Measurements from ENCODE around the gene MT1HL1.
"Not testable (repeated sequence)": the region's sequence is repeated elsewhere in the genome, so short reads cannot be mapped to it uniquely, and the experiment has no call there.

The MT1HL1 gene

DNA sequence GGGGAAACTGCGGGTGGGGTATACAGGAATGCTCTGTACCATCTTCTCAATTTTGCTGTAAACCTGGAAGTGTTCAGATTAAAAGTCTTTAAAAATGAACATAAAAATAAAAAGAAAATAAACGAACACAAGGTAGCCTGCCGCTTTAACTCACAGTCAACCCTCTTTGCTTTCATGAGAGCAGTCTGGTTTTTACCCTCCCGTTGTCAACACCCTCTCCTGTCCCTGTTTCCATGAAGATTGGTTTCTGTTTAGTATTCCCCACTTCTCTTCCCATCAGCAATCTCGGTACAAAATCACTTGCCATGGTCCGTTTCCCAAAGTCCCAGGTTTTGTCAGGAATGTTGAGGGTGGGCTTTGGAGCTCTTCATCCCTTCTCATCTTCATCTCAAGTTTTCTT is 28.8 kb downstream of the MT1HL1 start:
- Histone ChIP-seq H3F3A (ENCODE audit: control insufficient read depth, insufficient read depth) (no peaks in the 10 kb centered on the region), H3K4me2 (ENCODE audit: low read length) (no peak overlapping the region), H3K9me3 (ENCODE audit: control insufficient read depth, insufficient read depth, low read length) (no peaks in the 10 kb centered on the region), H3K36me3 (ENCODE audit: control insufficient read depth, low read length) (no peaks in the 10 kb centered on the region), H4K20me1 (ENCODE audit: control insufficient read depth, insufficient read depth, low read depth, low read length) (no peaks in the 10 kb centered on the region), H3K9me2 (replicated peaks; ENCODE audit: control insufficient read depth, low read length) (no peaks in the 10 kb centered on the region), H3K27ac (ENCODE audit: low read depth, low read length) (no peak overlapping the region), H3K4me1 (ENCODE audit: control insufficient read depth, low read length) (no peaks in the 10 kb centered on the region), H3K79me2 (ENCODE audit: control insufficient read depth, low read length) (no peaks in the 10 kb centered on the region), H3K4me3 (ENCODE audit: low read length) (no peak overlapping the region), H3K27me3 (ENCODE audit: control insufficient read depth, low read length) (no peaks in the 10 kb centered on the region)
- TF ChIP-seq, protein P1, sequence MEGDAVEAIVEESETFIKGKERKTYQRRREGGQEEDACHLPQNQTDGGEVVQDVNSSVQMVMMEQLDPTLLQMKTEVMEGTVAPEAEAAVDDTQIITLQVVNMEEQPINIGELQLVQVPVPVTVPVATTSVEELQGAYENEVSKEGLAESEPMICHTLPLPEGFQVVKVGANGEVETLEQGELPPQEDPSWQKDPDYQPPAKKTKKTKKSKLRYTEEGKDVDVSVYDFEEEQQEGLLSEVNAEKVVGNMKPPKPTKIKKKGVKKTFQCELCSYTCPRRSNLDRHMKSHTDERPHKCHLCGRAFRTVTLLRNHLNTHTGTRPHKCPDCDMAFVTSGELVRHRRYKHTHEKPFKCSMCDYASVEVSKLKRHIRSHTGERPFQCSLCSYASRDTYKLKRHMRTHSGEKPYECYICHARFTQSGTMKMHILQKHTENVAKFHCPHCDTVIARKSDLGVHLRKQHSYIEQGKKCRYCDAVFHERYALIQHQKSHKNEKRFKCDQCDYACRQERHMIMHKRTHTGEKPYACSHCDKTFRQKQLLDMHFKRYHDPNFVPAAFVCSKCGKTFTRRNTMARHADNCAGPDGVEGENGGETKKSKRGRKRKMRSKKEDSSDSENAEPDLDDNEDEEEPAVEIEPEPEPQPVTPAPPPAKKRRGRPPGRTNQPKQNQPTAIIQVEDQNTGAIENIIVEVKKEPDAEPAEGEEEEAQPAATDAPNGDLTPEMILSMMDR (IDR thresholded peaks at IDR 0.05; ENCODE audit: low read depth, low read length, poor library complexity, severe bottlenecking), result no peak
- no peak for TF ChIP-seq EZH2phosphoT487 (IDR thresholded peaks at IDR 0.05; ENCODE audit: borderline replicate concordance, low read length)

DNA sequence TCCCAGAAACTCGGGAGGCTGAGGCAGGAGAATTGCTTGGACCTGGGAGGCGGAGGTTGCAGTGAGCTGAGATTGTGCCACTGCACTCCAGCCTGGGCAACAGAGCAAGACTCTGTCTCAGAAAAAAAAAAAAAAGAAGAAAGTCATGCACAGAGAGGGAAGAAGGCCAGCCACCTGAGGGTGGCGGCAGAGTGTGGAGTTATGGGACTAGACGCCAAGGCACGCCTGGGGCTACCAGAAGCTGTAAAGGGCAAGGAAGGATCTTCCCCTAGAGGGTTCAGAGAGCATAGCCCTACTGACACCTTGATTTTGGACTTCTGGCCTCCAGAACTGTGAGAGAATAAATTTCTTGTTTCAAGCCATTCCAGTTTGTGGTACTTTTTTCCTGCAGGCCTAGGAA is 30.2 kb downstream of the MT1HL1 start:
- H3K9me3 ChIP-seq (ENCODE audit: control insufficient read depth, insufficient read depth, low read length); H3F3A ChIP-seq (ENCODE audit: control insufficient read depth, insufficient read depth): not testable (repeated sequence)

DNA sequence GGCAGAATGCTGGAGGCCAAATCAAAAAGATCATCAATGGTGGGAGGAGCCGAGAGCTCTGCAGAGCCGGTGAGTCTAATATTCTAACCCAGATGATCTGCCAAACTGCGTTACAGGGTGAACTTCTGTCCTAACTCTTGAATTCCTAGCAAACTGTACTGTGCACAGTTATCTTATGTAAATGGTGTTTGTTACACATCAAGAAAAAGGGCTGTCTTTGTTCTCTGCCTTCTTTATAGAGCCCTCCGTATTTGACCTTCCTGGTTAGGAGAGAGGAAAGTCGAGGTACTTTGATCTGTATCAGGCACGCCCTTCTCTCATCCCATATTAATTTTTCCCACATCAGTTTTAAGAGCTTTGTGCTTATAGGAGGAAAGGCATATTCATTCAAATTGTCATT is 37.6 kb downstream of the MT1HL1 start:
- no peak for TF ChIP-seq EZH2phosphoT487 (IDR thresholded peaks at IDR 0.05; ENCODE audit: borderline replicate concordance, low read length)
- TF ChIP-seq, protein P1 (IDR thresholded peaks at IDR 0.05; ENCODE audit: low read depth, low read length, poor library complexity, severe bottlenecking), result no peak
- Histone ChIP-seq H3K79me2 (ENCODE audit: control insufficient read depth, low read length) (no peaks in the 10 kb centered on the region), H3K27ac (ENCODE audit: low read depth, low read length) (no peak overlapping the region), H3K36me3 (ENCODE audit: control insufficient read depth, low read length) (no peaks in the 10 kb centered on the region), H3K4me3 (ENCODE audit: low read length) (no peak overlapping the region), H3F3A (ENCODE audit: control insufficient read depth, insufficient read depth) (no peaks in the 10 kb centered on the region), H3K9me3 (ENCODE audit: control insufficient read depth, insufficient read depth, low read length) (no peaks in the 10 kb centered on the region), H4K20me1 (ENCODE audit: control insufficient read depth, insufficient read depth, low read depth, low read length) (no peaks in the 10 kb centered on the region), H3K4me2 (ENCODE audit: low read length) (no peak overlapping the region), H3K9me2 (replicated peaks; ENCODE audit: control insufficient read depth, low read length) (no peaks in the 10 kb centered on the region), H3K27me3 (ENCODE audit: control insufficient read depth, low read length) (no peaks in the 10 kb centered on the region), H3K4me1 (ENCODE audit: control insufficient read depth, low read length) (no peaks in the 10 kb centered on the region)

More for the DNA sequence above, 30.2 kb downstream of the MT1HL1 start:
- H3K4me3 ChIP-seq (ENCODE audit: low read length); H3K4me1 ChIP-seq (ENCODE audit: control insufficient read depth, low read length); H3K4me2 ChIP-seq (ENCODE audit: low read length); H3K27me3 ChIP-seq (ENCODE audit: control insufficient read depth, low read length); H3K27ac ChIP-seq (ENCODE audit: low read depth, low read length); H3K9me2 ChIP-seq (replicated peaks; ENCODE audit: control insufficient read depth, low read length); H3K36me3 ChIP-seq (ENCODE audit: control insufficient read depth, low read length); H4K20me1 ChIP-seq (ENCODE audit: control insufficient read depth, insufficient read depth, low read depth, low read length); H3K79me2 ChIP-seq (ENCODE audit: control insufficient read depth, low read length): not testable (repeated sequence)

DNA sequence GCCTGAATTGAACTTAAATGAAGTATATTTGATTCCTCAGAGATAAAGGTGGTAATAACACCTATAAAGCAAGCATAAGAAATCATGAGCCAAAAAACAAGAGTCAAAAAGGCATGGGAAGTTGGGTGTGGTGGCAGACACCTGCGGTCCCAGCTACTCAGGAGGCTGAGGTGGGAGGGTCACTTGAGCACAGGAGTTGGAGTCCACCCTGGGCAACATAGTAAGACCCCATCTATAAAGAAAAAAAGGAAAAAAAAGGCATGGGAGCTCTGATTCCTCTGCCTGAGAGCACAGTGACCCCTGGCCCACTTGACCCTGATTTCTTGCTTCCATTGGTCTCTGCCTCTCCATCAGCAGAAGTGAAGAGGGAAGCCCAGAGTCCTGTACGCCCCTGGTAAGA is 40.3 kb downstream of the MT1HL1 start:
- no peak overlapping the region for H3K4me2 ChIP-seq (ENCODE audit: low read length)
- no peaks in the 10 kb centered on the region for H4K20me1 ChIP-seq (ENCODE audit: control insufficient read depth, insufficient read depth, low read depth, low read length)
- no peaks in the 10 kb centered on the region for H3K36me3 ChIP-seq (ENCODE audit: control insufficient read depth, low read length)
- H3K9me3 ChIP-seq (ENCODE audit: control insufficient read depth, insufficient read depth, low read length), result no peaks in the 10 kb centered on the region
- no peaks in the 10 kb centered on the region for H3F3A ChIP-seq (ENCODE audit: control insufficient read depth, insufficient read depth)
- H3K27me3 ChIP-seq (ENCODE audit: control insufficient read depth, low read length), result no peaks in the 10 kb centered on the region
- no peak overlapping the region for H3K4me3 ChIP-seq (ENCODE audit: low read length)
- H3K79me2 ChIP-seq (ENCODE audit: control insufficient read depth, low read length), result no peaks in the 10 kb centered on the region
- no peak overlapping the region for H3K27ac ChIP-seq (ENCODE audit: low read depth, low read length)
- H3K4me1 ChIP-seq (ENCODE audit: control insufficient read depth, low read length), result no peaks in the 10 kb centered on the region
- no peak for TF ChIP-seq EZH2phosphoT487 (IDR thresholded peaks at IDR 0.05; ENCODE audit: borderline replicate concordance, low read length)
- TF ChIP-seq, protein P1 (IDR thresholded peaks at IDR 0.05; ENCODE audit: low read depth, low read length, poor library complexity, severe bottlenecking), result no peak
- no peaks in the 10 kb centered on the region for H3K9me2 ChIP-seq (replicated peaks; ENCODE audit: control insufficient read depth, low read length)
